Breast epithelium (tissue), 4 donors: ENCODE results near the gene ANKRD11. TPM values are rescaled to one million over a fixed set of nuclear protein-coding genes. Genes with fewer than 3 reads are reported as not detected.

Experiments used
- DNase-seq, 2 donors: peaks; one replicate each; pipeline ENCODE4 v3.0.0-alpha.2; 2019; ENCODE audit warnings: low spot score in 2 of 2
- H3K27ac ChIP-seq, 2 donors: fragments of 200-600 bp; sonication (generic) in 1 of 2; one replicate each; pipeline ENCODE4 v1.5.1; 2016 to 2019; ENCODE audit warnings: mild to moderate bottlenecking in 1 of 2
- H3K27me3 ChIP-seq, 2 donors: fragments of 200-600 bp; sonication (generic) in 1 of 2; one replicate each; pipeline versions ENCODE4 v1.5.1 to v1.6.0; 2017 to 2019; ENCODE audit warnings: control low read depth in 1 of 2, mild to moderate bottlenecking in 1 of 2
- H3K36me3 ChIP-seq: fragments of 200-600 bp; one replicate; pipeline ENCODE4 v1.5.1; 2019
- H3K4me1 ChIP-seq, 2 donors: fragments of 200-600 bp; sonication (generic); one replicate each; pipeline ENCODE4 v1.5.1; 2016 to 2019; ENCODE audit warnings: control low read depth in 1 of 2
- H3K4me3 ChIP-seq, 3 donors: fragments of 200-600 bp; sonication (generic); 1 replicate in 2 of 3; 2 replicates in 1 of 3; pipeline ENCODE4 v1.5.1; 2016 to 2019; ENCODE audit warnings: mild to moderate bottlenecking in 3 of 3, moderate library complexity in 2 of 3
- H3K9me3 ChIP-seq, 2 donors: fragments of 200-600 bp; sonication (generic) in 1 of 2; one replicate each; pipeline ENCODE4 v1.5.1; 2016 to 2019; ENCODE audit warnings: control low read depth in 1 of 2
- POLR2A ChIP-seq: fragments of 450-650 bp; IDR thresholded peaks from one replicate; pipeline ENCODE4 v1.6.1; 2016; ENCODE audit warnings: antibody characterized with exemption, mild to moderate bottlenecking, moderate library complexity
- POLR2AphosphoS5 ChIP-seq, 3 donors: sonication (generic); formaldehyde crosslinking; IDR thresholded peaks; one replicate each; pipeline ENCODE4 v1.6.1; 2017; ENCODE audit warnings: antibody characterized with exemption in 3 of 3
- intact Hi-C: fragments of 100-400 bp; cut with DNase I; formaldehyde crosslinking; loops from one replicate; pipeline ENCODE4 v1.15.1; 2023; ENCODE audit warnings: low total_unique reads
- total RNA-seq, 3 donors: library from RNA; depleted of rRNA; stranded (reverse); fragments of >200 nt; gene quantifications; one replicate each; pipeline ENCODE4 v1.1.0, GENCODE V29; 2016
- TF ChIP-seq, protein P1 (sequence below), 3 donors: fragments of 450-650 bp; IDR thresholded peaks; one replicate each; pipeline ENCODE4 v1.5.1; 2016 to 2017; ENCODE audit warnings: antibody characterized with exemption in 3 of 3, mild to moderate bottlenecking in 3 of 3, moderate library complexity in 3 of 3

ANKRD11 gene
- total RNA-seq, 3 donors from 2014 or later: 64.0 to 79.0 (median 69.2) TPM

DNA sequence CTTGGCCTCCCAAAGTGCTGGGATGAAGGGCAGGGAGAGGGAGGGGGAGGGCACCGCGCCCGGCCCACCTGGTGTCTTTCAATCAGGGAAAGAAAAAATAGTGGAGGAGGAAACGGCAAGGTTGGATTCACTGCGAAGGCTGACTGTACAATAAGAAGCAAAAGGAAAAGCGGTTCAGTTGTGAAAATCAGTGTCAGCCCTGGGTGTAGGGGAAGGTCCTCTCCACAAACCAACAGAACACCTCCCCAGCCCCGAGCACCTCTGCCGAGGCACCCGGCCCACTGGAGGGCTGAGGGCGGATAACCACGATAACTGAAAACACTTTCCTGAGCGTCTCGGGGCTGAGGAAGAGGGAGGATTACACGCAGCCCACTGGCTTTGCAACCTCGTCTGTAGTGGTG lies 16.4 kb upstream of the ANKRD11 start:
- peak overlapping the region; percentile 79 to 94 (median 80) for H3K4me3 ChIP-seq
- H3K4me1 ChIP-seq: peaks cover 9 to 17% of the 10 kb centered on the region in 2 donors
- no peak for DNase-seq
- no peaks in the 10 kb centered on the region for H3K9me3 ChIP-seq
- no peak for TF ChIP-seq POLR2A
- TF ChIP-seq, protein P1, sequence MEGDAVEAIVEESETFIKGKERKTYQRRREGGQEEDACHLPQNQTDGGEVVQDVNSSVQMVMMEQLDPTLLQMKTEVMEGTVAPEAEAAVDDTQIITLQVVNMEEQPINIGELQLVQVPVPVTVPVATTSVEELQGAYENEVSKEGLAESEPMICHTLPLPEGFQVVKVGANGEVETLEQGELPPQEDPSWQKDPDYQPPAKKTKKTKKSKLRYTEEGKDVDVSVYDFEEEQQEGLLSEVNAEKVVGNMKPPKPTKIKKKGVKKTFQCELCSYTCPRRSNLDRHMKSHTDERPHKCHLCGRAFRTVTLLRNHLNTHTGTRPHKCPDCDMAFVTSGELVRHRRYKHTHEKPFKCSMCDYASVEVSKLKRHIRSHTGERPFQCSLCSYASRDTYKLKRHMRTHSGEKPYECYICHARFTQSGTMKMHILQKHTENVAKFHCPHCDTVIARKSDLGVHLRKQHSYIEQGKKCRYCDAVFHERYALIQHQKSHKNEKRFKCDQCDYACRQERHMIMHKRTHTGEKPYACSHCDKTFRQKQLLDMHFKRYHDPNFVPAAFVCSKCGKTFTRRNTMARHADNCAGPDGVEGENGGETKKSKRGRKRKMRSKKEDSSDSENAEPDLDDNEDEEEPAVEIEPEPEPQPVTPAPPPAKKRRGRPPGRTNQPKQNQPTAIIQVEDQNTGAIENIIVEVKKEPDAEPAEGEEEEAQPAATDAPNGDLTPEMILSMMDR (IDR thresholded peaks at IDR 0.05): no peak
- TF ChIP-seq POLR2AphosphoS5 (IDR thresholded peaks at IDR 0.05): no peak
- intact Hi-C loops: loop anchor here (10.0 kb wide), 1 partner anchor 48 kb away; no protein-coding TSS in a partner anchor
- H3K36me3 ChIP-seq: no peaks in the 10 kb centered on the region
- H3K27me3 ChIP-seq: no peaks in the 10 kb centered on the region
- H3K27ac ChIP-seq: peak overlapping the region in 1 of 2 donors; percentile 34

DNA sequence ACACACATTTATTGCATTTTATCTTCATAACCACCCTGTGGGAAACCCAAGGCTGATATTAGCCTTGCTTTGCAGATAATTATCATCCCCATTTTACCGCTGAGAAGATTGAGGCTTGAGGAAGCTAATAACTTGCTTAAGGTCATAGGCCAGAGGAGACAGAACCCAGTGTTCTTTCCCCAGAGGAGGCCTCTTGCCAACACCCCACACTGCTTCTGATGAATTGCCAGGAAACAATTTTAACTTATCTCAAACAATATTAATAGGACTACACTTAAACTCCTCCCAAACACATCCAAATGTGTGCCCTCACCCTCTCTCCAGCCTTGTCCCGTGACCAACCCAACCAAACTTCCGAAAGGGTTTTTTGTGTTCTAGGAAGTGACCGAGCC lies 15.7 kb upstream of the ANKRD11 start:
- peaks cover 9 to 17% of the 10 kb centered on the region in 2 donors for H3K4me1 ChIP-seq
- H3K27me3 ChIP-seq: no peaks in the 10 kb centered on the region
- TF ChIP-seq, protein P1 (IDR thresholded peaks at IDR 0.05): no peak
- TF ChIP-seq POLR2AphosphoS5 (IDR thresholded peaks at IDR 0.05) (no peak), POLR2A (no peak)
- no peaks in the 10 kb centered on the region for H3K36me3 ChIP-seq
- DNase-seq: no peak
- H3K9me3 ChIP-seq: no peaks in the 10 kb centered on the region
- peak overlapping the region; percentile 74 to 81 for H3K27ac ChIP-seq
- H3K4me3 ChIP-seq: peak overlapping the region in 1 of 3 donors; percentile 32
- intact Hi-C loops: loop anchor here (10.0 kb wide), 1 partner anchor 49 kb away; no protein-coding TSS in a partner anchor

DNA sequence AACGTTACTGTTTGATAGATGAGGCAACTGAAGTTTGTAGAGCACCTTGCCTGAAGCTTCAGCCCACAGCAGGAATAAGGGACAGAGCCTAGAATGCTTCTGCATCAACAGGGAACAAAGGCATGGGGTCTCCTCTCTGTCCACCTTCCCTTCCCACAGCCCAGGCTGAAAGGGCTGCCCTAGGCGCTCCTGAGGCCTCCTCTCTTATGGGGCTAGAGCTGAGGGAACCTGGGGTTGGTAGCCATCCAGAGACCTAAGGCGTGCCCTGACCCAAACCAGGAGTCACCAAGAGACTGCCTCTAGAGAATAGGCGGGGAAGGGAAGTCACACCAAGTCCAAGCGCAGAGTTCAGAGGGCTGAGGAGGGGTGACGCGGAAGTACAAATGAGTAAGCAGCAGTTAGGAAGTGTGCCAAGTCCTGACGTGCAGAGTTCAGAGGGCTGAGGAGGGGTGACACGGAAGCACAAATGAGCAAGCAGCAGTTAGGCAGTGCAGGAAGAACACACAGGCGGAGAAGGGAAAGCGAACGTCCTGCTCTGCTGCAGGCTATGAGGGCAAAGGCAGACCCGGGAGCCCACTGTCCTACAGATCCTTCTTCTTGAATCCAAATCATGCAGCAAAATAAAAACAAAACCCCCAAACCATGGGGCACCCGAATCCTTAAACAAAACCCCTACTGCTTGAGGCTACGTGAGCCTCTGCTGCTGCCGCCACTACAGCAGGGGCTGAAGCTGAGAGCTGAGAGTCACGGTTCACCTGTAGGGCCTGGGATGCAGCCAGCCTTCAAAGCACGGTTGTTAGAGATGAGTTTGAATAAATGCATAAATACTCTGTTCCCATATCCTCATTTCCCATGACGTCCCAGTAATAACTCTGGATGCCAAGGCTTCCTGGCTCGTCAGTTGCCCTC lies 15.1 kb upstream of the ANKRD11 start:
- H3K4me1 ChIP-seq: peaks cover 9 to 17% of the 10 kb centered on the region in 2 donors
- DNase-seq: peak; percentile 72 to 74
- H3K27me3 ChIP-seq: no peaks in the 10 kb centered on the region
- no peaks in the 10 kb centered on the region for H3K9me3 ChIP-seq
- peak overlapping the region; percentile 74 to 81 for H3K27ac ChIP-seq
- no peaks in the 10 kb centered on the region for H3K36me3 ChIP-seq
- intact Hi-C loops: loop anchor here (10.0 kb wide), 1 partner anchor 49 kb away; no protein-coding TSS in a partner anchor
- H3K4me3 ChIP-seq: peak overlapping the region in 1 of 3 donors; percentile 32
- no peak for TF ChIP-seq POLR2A
- TF ChIP-seq POLR2AphosphoS5 (IDR thresholded peaks at IDR 0.05): peak in 2 of 3 donors; percentile 33 to 71

GRCh38 chr16:89504091-89504490 lies 13.7 kb upstream of the ANKRD11 start:
- intact Hi-C loops: loop anchor here (10.0 kb wide), 1 partner anchor 51 kb away; no protein-coding TSS in a partner anchor
- Histone ChIP-seq H3K4me1 (peaks cover 9 to 12% of the 10 kb centered on the region in 2 donors), H3K27ac (peak overlapping the region; percentile 61 to 74), H3K9me3 (no peaks in the 10 kb centered on the region), H3K4me3 (no peak overlapping the region), H3K27me3 (no peaks in the 10 kb centered on the region), H3K36me3 (no peaks in the 10 kb centered on the region)
- DNase-seq: peak in 1 of 2 donors; percentile 79
- TF ChIP-seq, protein P1 (IDR thresholded peaks at IDR 0.05): no peak
- no peak for TF ChIP-seq POLR2A
- no peak for TF ChIP-seq POLR2AphosphoS5 (IDR thresholded peaks at IDR 0.05)

- TF ChIP-seq POLR2AphosphoS5 (IDR thresholded peaks at IDR 0.05) (no peak), POLR2A (no peak)
- TF ChIP-seq, protein P1 (IDR thresholded peaks at IDR 0.05): no peak
- Histone ChIP-seq H3K27ac (peak overlapping the region in 1 of 2 donors; percentile 13), H3K36me3 (no peaks in the 10 kb centered on the region), H3K9me3 (no peaks in the 10 kb centered on the region), H3K27me3 (no peaks in the 10 kb centered on the region), H3K4me1 (peaks cover 9% of the 10 kb centered on the region in 2 donors), H3K4me3 (no peak overlapping the region)
- no peak for DNase-seq
- intact Hi-C loops: loop anchor here (10.0 kb wide), 1 partner anchor 53 kb away; no protein-coding TSS in a partner anchor
Observed at GRCh38 chr16:89502081-89502843, 11.9 kb upstream of the ANKRD11 start.
